ENCODE results near the gene GLIS1. TPM values are rescaled to one million over a fixed set of nuclear protein-coding genes. Genes with fewer than 3 reads are reported as not detected.

Gene GLIS1
- polyA plus RNA-seq, 1 experiment: 1.9 TPM

DNA sequence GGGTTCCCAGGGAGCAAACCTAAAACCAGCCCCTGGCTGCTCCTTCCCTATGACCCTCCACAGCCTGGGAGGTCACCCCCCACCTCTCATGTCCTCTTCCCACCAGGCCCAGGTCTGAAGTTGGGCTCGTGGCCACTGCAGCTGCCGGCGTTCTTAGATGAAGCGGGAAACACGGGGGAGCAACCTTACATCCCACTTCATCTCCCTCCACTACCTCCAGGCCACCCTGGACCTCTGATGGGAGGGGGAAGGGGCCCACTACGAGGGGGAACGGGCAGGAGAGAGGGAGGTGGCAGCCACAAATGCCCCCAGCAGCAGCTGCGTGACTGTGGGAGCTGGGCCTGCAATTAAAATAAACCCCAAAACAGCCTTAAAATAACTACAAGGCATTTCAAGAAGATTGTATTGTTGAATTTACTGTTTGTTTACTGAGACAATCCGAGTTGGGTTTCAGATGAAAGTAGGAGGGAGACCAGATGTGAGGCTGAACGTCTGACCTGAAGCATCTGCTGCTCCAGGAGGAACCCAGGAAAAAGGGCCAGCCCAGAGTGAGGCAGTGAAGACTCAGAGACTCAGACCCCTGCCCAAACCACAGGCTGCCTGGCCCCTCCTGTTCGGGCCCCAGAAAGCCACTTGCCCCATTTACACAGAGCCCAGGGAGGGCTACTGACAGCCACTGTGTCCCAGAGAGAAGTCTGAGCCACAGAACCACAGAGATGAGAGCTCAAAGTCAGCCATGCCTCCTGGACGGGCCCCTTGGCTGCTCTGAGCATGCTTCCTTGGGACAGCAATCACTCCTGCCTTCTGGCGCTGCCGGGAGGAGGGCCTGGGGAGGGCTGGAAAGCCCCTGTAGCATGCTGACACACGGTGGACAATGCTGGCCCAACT is 59.8 kb downstream of the GLIS1 start:
- no peaks in the 10 kb centered on the region for H3K27me3 ChIP-seq (ENCODE audit: control insufficient read depth, insufficient read depth, low read length)
- TF ChIP-seq, protein P1, sequence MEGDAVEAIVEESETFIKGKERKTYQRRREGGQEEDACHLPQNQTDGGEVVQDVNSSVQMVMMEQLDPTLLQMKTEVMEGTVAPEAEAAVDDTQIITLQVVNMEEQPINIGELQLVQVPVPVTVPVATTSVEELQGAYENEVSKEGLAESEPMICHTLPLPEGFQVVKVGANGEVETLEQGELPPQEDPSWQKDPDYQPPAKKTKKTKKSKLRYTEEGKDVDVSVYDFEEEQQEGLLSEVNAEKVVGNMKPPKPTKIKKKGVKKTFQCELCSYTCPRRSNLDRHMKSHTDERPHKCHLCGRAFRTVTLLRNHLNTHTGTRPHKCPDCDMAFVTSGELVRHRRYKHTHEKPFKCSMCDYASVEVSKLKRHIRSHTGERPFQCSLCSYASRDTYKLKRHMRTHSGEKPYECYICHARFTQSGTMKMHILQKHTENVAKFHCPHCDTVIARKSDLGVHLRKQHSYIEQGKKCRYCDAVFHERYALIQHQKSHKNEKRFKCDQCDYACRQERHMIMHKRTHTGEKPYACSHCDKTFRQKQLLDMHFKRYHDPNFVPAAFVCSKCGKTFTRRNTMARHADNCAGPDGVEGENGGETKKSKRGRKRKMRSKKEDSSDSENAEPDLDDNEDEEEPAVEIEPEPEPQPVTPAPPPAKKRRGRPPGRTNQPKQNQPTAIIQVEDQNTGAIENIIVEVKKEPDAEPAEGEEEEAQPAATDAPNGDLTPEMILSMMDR (IDR thresholded peaks at IDR 0.05; ENCODE audit: insufficient read depth, low read depth, low read length): no peak
- no peaks in the 10 kb centered on the region; the same call in 1 of the 2 replicates for H3K36me3 ChIP-seq (ENCODE audit: control insufficient read depth, insufficient read depth, low read length)
- DNase-seq (ENCODE audit: low read depth): no peak
- POLR2A ChIA-PET: no interaction called here
- no peak overlapping the region for H3K4me3 ChIP-seq (ENCODE audit: low read depth, low read length)
- CTCF ChIA-PET: no interaction called here

DNA sequence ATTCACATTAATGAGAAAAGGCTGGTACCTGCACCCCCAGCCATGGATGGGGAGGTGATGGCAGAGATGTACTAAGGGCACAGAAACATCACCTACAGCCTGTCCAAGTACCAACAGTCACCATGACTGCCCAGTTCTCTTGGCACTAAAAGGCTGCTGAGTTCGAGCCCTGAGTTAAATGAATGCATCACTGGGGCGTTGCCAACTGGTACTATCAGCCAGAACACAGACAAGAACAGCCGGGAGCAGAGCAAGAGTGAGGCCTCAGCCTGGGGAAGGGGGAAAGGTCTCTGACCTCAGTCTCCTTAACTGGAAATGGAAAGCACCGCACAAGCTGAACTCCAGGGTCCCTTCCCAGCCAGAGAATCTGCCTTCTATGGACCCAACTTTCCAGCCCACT is 60.5 kb downstream of the GLIS1 start:
- no peaks in the 10 kb centered on the region; the same call in 1 of the 2 replicates for H3K36me3 ChIP-seq (ENCODE audit: control insufficient read depth, insufficient read depth, low read length)
- no peaks in the 10 kb centered on the region for H3K27me3 ChIP-seq (ENCODE audit: control insufficient read depth, insufficient read depth, low read length)
- ChIA-PET CTCF (no interaction called here), POLR2A (no interaction called here)
- DNase-seq (ENCODE audit: low read depth): no peak
- H3K4me3 ChIP-seq (ENCODE audit: low read depth, low read length): no peak overlapping the region
- TF ChIP-seq, protein P1 (IDR thresholded peaks at IDR 0.05; ENCODE audit: insufficient read depth, low read depth, low read length): no peak

DNA sequence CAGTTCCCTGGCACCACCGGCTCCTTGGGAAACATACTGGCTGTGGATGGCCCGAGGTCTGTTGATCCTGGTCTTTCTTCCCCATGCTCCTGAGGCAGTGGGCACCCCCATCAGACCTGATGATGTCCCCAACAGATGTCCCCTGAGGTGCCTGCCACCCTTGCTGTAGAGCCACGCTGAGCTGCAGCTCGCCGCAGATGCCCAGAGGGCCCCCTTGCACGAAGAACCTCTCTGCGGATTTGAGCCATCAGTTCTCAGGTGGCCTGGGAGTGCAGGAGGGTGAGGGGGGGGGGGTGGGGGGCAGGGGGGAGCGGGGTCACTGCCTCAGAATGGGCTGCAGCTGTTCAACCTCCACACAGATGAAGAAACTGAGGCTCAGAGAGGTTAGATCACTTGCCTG is 60.9 kb downstream of the GLIS1 start:
- POLR2A ChIA-PET: no interaction called here
- H3K27me3 ChIP-seq (ENCODE audit: control insufficient read depth, insufficient read depth, low read length): no peaks in the 10 kb centered on the region
- no peak for DNase-seq (ENCODE audit: low read depth)
- no peak overlapping the region for H3K4me3 ChIP-seq (ENCODE audit: low read depth, low read length)
- no peaks in the 10 kb centered on the region; the same call in 1 of the 2 replicates for H3K36me3 ChIP-seq (ENCODE audit: control insufficient read depth, insufficient read depth, low read length)
- TF ChIP-seq, protein P1 (IDR thresholded peaks at IDR 0.05; ENCODE audit: insufficient read depth, low read depth, low read length): no peak
- CTCF ChIA-PET: no interaction called here

DNA sequence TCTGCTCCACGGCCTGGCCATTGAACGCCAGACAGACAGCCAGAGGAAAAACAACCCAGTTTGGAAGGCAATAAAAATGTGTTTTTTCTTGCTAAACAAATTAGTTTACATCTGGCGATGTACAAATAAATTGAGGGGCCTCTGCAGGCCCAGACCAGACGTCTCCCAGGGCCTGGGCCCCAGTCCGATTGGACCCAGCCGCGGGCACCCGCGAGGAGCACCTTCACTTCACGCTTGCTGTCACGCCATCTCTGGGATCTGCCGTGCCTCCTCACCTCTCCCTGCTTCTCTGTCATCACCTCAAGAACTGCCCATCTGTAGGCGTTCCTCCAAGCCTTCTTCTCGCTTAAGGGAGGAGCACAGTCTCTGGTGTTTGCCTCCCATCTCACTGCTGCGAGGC is 61.5 kb downstream of the GLIS1 start:
- Histone ChIP-seq H3K27me3 (ENCODE audit: control insufficient read depth, insufficient read depth, low read length) (no peaks in the 10 kb centered on the region), H3K4me3 (ENCODE audit: low read depth, low read length) (no peak overlapping the region), H3K36me3 (ENCODE audit: control insufficient read depth, insufficient read depth, low read length) (no peaks in the 10 kb centered on the region; the same call in 1 of the 2 replicates)
- ChIA-PET CTCF (no interaction called here), POLR2A (no interaction called here)
- TF ChIP-seq, protein P1 (IDR thresholded peaks at IDR 0.05; ENCODE audit: insufficient read depth, low read depth, low read length): no peak
- no peak for DNase-seq (ENCODE audit: low read depth)

DNA sequence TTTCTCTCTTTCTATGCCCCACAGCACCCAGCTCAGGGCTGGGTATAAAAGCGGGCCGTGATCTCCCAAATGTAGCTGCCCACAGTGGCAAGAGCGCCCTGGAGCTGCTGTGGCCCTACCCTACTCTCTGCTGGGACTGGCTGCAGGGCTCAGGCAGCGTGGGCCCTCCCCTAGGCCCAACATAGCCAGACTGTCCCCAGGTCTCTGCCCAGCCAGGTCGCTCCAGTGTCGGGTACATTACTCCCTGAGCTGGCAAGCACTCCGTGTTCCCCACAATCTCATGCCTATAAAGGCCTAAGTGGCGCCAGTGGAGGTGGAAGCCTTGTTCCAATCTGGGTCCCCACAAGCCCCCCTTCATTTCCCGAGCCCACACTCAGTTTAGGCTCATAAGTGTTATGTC is 66.2 kb downstream of the GLIS1 start:
- no peaks in the 10 kb centered on the region; the same call in 1 of the 2 replicates for H3K27me3 ChIP-seq (ENCODE audit: control insufficient read depth, insufficient read depth, low read length)
- CTCF ChIA-PET: no interaction called here
- POLR2A ChIA-PET: no interaction called here
- TF ChIP-seq, protein P1 (IDR thresholded peaks at IDR 0.05; ENCODE audit: insufficient read depth, low read depth, low read length): no peak
- H3K36me3 ChIP-seq (ENCODE audit: control insufficient read depth, insufficient read depth, low read length): no peaks in the 10 kb centered on the region; the same call in 1 of the 2 replicates
- DNase-seq (ENCODE audit: low read depth): no peak
- H3K4me3 ChIP-seq (ENCODE audit: low read depth, low read length): no peak overlapping the region

All from BJ (cell line).